Loucy (cell line): ENCODE results near the gene ERH.

Experiments used
- EZH2phosphoT487 ChIP-seq: fragments of 200-600 bp; IDR thresholded peaks from 2 replicates; pipeline ENCODE4 v1.6.1; 2018; ENCODE audit warnings: antibody characterized with exemption, mild to moderate bottlenecking, moderate library complexity, borderline replicate concordance
- TF ChIP-seq, protein P1 (sequence below): fragments of 200-600 bp; sonication (generic); conservative IDR thresholded peaks from 2 replicates; pipeline ENCODE4 v1.5.1; 2014; ENCODE audit warnings: mild to moderate bottlenecking, antibody characterized with exemption, low read length

DNA sequence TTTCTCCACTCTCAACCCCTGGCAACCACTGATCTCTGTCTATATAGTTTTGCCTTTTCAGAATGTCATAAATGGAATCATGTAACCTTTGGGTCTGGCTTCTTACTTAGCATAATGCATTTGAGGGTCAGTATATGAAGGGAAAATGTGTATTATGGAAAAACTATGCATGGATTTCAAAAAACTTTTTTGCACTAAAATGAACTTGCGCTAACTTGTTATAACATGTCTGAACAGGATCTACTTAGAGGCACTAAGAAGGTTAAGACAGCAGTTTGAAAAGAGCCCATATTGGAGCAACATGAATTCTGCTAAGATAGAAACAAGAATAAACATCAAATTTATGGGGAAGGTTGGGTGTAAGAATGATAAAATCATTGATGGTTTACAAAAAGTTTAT, 29.5 kb upstream of the ERH start:
- TF ChIP-seq, protein P1, sequence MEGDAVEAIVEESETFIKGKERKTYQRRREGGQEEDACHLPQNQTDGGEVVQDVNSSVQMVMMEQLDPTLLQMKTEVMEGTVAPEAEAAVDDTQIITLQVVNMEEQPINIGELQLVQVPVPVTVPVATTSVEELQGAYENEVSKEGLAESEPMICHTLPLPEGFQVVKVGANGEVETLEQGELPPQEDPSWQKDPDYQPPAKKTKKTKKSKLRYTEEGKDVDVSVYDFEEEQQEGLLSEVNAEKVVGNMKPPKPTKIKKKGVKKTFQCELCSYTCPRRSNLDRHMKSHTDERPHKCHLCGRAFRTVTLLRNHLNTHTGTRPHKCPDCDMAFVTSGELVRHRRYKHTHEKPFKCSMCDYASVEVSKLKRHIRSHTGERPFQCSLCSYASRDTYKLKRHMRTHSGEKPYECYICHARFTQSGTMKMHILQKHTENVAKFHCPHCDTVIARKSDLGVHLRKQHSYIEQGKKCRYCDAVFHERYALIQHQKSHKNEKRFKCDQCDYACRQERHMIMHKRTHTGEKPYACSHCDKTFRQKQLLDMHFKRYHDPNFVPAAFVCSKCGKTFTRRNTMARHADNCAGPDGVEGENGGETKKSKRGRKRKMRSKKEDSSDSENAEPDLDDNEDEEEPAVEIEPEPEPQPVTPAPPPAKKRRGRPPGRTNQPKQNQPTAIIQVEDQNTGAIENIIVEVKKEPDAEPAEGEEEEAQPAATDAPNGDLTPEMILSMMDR = no peak
- no peak for TF ChIP-seq EZH2phosphoT487
